Left ventricle myocardium superior (tissue), 1 donor: ENCODE measurements around the gene SSH3. TPM values are rescaled to one million over a fixed set of nuclear protein-coding genes. Genes with fewer than 3 reads are reported as not detected.

ENCODE experiments used
- ATAC-seq: fragments of 200-7000 bp; cut with Tn5 transposase; one replicate; pipeline ENCODE4 v1.9.1; 2020; ENCODE audit warnings: mild to moderate bottlenecking, moderate library complexity
- DNase-seq: peaks from one replicate; pipeline ENCODE4 v3.0.0-alpha.2; 2020
- intact Hi-C: fragments of 100-400 bp; cut with micrococcal nuclease; formaldehyde crosslinking; loops from one replicate; pipeline ENCODE4 v1.11.0; 2022
- total RNA-seq: library from RNA; stranded (reverse); fragmentation: NEBNext Ultra II Directional; extraction: Animal tissue kit (Norgen Biotek cat#: 25700); gene quantifications from one replicate; pipeline ENCODE4 v1.2.1, GENCODE V29; 2021
- donor health status: DM: no; HTN: yes; CAD: no; lungs with severe emphysema.

Gene SSH3
- total RNA-seq, 1 donor from 2014 or later, result 18.7 TPM

DNA sequence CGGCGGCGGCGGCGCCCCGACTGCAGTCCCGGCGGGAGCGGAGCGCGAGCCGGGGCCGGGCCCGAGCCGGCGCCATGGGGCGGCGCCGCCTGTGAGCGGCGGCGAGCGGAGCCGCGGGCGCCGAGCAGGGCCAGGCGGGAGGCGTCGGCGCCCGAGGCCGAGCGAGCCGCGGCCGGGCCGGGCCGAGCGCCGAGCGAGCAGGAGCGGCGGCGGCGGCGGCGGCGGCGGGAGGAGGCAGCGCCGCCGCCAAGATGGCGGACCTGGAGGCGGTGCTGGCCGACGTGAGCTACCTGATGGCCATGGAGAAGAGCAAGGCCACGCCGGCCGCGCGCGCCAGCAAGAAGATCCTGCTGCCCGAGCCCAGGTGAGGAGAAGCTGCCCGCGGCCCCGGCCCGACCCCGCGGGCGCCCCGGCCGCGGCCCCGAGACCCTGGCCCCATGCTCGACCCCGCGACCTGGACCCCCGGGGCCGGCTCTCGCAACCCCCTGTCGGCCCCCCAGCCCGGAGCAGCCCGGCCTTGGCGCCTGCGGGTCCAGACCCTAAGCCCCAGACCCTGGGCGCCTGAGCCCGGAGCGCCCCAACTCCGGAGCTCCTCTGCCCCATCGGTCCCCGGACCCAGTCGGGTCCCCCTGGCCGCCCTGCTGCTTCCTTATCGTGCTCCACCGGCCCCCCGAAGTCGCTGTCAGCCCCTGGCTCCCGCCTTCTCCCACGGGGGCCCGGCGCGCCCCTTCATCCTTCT lies 36.7 kb upstream of the SSH3 start, which contains the start of gene GRK2:
GRK2 (plus strand) TSS at position 25 of the 739 bp plus-strand sequence; CDS start at position 252, 227 bp downstream.
- peak; percentile 2 for ATAC-seq
- intact Hi-C loops, result no loop called here

DNA sequence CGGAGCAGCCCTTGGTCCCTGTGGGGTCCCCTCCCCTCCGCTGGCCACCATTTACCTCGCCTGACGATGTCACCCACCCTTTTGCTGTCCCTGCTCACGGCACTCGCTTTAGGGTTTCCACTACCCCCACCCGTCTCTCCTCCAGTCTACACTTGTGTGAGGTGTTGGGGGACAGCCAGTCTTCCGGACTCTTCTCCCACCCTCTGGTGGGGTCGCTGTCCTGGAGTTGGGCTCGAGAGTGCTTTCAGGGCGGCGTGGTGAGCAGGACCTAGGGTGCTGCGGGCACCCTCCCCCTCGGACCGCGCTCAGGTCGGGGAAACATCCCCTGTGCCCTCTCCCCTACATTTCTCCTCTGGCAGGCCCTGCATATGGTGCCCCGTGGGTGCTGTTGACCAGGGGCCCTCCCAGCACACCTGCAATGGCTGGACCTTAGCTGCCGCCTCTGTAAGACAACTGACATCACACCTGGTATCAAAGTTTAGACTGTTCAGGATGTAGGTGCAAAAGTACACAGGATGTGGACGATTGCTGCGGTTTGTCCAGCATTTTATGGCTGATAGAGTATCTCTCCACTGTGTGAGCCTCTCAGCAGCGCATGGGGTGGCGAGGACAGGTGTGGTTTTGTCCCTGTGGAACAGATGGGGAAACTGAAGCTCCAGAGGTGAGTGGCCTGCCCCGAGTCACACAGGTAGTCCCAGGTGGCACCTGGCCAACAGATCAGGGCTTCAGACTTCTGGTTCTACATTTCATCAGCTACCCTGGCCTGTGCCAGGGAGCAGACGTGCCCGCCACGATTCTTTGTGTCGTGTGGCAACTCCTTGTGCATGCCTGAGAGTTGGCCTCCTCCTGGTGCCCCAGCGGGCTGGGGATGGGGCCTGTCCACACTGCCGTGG lies 35.9 kb upstream of the SSH3 start:
- DNase-seq (peak; percentile 46), ATAC-seq (peak; percentile 1)
- intact Hi-C loops, result no loop called here

More for the DNA sequence above, 36.7 kb upstream of the SSH3 start, which contains the start of gene GRK2:
- DNase-seq, result peak; percentile 68

GRCh38 chr11:67268081-67268961 lies 35.0 kb upstream of the SSH3 start:
- ATAC-seq (no peak), DNase-seq (peak; percentile 34)
- intact Hi-C loops, result no loop called here

GRCh38 chr11:67268962-67269268 lies 34.4 kb upstream of the SSH3 start:
- intact Hi-C loops, result no loop called here
- ATAC-seq, result no peak
- no peak for DNase-seq

GRCh38 chr11:67269401-67270255 lies 33.7 kb upstream of the SSH3 start:
- peak; percentile 56 for DNase-seq
- peak; percentile 10 for ATAC-seq
- intact Hi-C loops, result no loop called here

DNA sequence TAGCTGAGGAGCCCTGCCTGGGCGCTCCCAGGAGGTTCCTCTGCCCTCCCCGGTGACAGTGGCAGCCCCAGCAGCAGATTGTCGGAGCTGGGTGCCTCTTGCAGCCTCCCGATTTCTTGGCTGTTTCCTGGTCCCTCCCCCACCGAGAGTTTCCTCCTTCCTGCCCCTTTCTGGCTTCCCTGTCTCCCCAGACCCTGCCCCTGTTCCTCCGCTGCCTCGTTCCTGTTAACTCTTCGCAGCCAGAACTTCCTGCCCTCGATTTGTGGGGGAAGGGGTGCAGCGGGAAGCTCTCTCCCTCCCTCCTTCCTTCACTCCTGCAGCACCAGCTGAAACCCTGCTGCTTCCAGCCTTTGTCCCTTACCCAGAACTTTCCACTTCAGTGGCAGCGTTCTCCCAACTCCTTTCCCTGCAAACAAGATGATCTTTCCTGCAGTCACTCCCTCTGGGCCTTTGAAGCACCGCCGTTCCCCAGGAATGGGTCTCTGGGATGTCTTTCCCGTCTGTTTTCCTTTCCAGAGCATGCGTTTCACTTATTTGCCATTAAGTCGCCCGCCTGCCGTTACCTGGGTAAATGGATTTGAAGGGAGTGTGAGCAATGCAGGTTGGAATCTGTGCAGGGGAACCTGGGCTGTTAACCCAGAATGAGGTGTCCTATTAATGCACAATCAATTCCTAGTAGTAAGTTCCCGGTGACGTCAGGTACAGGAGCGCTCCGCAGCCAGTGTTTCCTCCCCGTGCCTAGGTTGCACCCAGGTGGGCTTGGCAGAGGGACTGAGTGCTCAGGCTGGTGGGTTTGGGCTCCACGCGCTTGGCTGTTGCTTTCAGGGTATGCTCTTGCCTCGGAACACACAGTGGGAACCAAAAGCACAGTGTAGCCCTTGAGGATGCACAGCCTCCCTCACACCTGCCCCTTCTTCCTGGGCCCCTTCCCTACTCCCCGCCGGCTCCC lies 32.8 kb upstream of the SSH3 start:
- DNase-seq (peak; percentile 62), ATAC-seq (peak; percentile 18)
- intact Hi-C loops, result no loop called here

DNA sequence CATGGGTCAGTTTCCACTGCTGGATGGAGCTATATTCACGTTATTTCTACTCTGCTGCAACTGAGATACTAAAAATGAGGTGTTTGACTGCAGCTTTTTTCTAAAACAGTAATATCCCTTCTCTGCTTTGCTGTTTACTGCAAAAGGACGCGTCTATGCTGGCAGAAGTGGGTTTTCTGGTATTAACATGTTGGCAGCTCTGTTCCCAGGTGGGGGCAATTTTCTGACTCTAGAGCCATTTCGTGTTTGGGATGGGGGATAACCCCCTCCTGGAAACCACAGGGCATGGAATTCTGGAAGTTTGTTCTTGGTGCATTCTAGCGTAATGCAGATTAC lies 32.2 kb upstream of the SSH3 start:
- intact Hi-C loops, result no loop called here
- DNase-seq (no peak), ATAC-seq (no peak)

- ATAC-seq, result no peak
- intact Hi-C loops, result no loop called here
- peak; percentile 46 for DNase-seq
Observed at GRCh38 chr11:67271541-67272284, 31.6 kb upstream of the SSH3 start.

DNA sequence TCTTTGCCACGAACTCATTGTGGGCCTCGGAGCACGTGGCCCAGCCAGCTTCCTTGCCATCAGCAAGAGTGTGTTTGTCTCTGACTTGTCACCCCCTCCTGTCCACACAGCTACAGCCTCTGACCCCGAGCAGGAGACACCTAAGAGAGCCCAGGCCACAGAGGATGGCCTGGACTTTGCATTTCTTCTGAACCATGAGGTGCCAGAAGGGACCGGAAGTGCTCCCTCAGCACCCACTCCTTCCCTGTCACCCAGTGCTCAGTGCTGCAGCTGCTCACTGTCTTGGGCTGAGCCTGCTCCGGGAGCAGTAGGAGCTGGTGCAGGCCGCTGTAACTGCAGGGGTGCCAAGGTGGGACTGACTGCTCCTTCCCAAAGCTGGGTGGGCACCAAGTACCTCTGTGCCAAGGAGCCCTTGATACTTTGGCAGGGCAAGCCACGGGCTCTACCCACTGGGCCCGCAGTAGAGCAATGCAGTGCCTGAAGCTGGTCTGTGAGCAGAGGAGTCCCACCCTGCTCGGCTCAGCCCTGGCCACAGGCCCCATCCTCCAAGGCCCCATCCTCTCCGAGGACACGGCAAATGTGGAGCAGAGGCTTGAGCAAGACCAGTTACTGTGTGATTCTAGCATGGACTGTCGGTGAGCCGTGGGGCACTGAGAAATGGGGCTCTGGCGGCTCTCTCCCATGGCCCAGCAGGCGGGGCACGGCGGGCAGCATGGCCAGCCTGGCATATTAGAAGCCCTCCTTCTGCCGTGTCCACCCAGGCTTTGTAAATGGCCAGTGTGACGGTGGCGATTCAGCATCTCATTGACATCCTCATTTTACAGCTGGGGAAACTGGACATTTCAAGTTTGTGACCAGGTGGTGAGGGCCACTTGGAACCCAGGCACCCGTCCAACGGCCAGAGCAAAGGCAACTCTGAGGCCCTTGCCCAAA lies 30.7 kb upstream of the SSH3 start:
- ATAC-seq (peak; percentile 6), DNase-seq (peak; percentile 33)
- intact Hi-C loops, result no loop called here

- ATAC-seq (peak; percentile 40), DNase-seq (peak; percentile 74)
- intact Hi-C loops, result no loop called here
Observed at GRCh38 chr11:67273260-67273990, 29.9 kb upstream of the SSH3 start.

GRCh38 chr11:67274768-67275605 lies 28.3 kb upstream of the SSH3 start:
- DNase-seq (peak; percentile 83), ATAC-seq (peak; percentile 6)
- intact Hi-C loops, result no loop called here

DNA sequence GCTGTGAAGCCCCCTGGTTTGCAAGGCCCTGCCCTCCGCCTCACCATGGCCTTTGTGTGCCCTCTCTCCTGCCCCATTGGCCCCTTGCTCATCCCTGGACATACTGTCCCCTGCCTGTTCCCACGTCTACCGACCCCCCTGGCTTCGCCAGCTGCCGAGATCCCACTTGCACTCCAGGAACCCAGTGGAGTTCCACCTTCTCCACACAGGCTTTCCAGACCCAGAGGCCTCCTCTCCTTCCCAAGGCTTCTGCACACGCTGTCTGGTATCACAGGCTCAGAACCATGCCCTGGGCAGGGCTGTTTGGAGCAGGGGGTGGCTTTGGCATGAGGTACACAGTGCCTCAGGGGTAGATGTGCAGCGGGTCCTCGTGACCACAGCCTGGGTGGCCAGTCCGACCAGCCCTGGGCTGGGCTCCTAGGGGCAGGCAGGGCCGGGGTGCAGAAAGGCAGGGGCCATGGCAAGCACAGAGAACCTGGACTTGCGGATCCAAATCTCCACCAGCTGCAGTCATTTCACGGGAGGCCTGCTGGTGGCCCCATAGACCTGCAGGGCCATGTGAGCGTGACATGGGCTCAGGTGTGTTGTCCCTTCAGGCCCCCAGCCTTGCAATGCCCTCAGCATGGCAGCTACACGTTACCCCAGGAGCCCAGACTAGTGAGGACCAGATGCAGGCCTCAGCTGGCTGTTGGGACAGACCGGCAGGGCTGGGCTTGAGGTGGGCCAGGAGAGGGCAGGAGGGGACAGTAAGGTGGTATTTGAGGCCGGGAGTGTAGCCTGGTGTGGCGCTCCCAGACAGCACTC lies 27.5 kb upstream of the SSH3 start:
- ATAC-seq, result no peak
- DNase-seq, result peak; percentile 33
- intact Hi-C loops, result no loop called here

DNA sequence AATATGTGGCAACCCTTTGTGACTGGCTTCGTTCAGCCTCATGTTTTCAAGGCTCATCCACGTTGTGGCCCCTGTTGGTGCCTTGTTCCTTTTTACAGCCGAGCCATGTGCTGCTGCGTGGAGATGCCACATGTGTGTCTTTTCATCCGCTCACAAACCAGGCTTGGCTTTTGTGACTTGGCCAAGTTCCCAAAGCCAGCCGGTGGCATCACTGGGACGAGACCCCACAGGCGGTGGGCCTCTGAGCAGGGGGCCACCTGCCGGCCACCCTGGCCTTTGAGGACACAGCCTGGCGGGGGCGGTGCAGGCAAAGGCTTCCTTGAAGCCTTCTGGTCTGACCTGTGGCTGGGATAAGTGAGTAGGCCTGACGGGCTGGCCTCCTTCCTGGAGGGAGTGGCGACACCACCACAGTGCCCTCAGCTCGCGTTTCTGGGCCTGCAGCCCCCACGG lies 26.5 kb upstream of the SSH3 start:
- DNase-seq (peak; percentile 60), ATAC-seq (peak; percentile 26)
- intact Hi-C loops, result no loop called here
